VCaP (cell line): ENCODE results near the gene ZNF511.

Source experiments
- H3K27ac ChIP-seq: fragments of 450-650 bp; 2 replicates; pipeline ENCODE4 v1.5.1; 2017
- CTCF ChIP-seq: fragments of 450-650 bp; conservative IDR thresholded peaks from 2 replicates; pipeline ENCODE4 v1.5.1; 2017; ENCODE audit warnings: mild to moderate bottlenecking, moderate library complexity

Gene ZNF511

DNA sequence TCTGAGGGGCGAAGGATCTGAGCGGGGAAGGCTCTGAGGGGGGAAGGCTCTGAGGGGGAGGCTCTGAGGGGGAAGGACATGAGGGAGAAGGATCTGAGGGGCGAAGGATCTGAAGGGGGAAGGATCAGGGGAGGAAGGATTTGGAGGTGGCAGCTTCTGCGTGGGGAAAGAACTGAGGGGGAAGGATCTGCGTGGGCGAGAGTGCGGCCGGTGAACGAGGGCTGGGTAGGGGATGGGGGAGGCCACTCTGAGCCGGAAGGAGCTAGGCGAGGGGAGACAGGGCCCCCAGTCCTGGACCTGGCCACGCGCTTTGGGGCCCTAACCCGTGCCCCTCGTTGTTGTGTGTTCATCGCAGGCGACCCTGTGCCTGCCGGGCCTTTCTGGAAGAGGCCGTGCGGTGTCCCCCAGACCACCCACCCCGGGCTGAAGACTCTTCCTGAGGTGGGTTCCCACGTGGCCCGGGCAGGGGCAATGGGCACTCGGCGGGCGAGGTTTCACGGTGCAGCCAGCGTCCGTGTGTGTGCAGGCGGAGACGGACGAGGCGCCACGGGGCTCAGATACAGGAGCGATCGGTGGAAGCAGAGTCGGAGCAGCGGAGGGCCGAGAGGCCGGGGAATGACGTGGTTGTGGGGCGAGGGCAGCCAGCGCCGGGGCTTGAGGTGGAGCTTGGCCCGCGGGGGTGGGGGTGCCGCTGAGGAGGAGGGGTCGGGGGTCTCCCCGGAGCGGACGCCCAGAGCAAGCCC lies 26.0 kb downstream of the ZNF511 start:
- TF ChIP-seq CTCF: no peak
- H3K27ac ChIP-seq: no peak overlapping the region

DNA sequence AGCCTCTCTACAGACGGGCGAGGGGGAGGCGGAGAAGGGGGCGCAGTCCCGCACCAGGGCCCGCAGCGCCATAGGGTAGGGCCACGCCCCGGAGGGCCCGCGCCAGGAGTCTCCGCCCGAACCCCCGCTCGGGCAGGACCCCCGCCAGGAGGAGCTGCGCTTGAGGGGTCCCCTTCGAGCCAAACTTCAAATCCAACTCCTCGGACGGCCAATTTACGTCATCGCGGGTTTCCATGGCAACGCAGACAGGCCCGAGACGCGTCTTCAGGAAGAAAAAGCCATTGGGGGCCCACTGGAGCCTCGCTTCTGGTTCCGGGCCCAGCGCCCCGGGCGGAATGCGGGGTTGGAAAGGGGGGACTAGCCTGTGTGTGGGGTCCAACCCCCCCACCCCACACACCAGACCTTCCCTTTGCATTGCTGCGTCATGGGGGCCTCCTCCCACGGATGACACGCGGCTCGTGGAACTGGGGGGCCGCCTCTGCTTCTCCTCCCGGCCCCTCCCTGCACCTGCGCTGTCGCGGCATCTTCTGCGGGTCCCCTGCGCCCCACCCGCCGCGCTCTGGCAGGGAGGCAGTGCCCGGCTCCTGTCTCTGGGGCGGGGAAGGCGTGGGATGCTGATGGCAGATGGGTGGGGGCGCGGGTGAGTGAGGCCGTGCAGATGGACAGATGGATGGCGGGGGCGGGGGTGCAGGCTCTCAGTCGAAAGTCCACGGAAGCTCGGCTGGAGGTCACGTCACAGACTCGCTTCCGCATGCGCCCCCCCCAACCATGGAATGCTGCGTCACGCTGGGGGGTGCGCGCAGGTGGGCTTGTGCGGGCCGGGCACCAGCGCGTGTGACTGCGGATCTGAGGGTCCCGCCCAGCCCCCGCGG lies 26.8 kb downstream of the ZNF511 start:
- no peak overlapping the region for H3K27ac ChIP-seq
- TF ChIP-seq CTCF: no peak

DNA sequence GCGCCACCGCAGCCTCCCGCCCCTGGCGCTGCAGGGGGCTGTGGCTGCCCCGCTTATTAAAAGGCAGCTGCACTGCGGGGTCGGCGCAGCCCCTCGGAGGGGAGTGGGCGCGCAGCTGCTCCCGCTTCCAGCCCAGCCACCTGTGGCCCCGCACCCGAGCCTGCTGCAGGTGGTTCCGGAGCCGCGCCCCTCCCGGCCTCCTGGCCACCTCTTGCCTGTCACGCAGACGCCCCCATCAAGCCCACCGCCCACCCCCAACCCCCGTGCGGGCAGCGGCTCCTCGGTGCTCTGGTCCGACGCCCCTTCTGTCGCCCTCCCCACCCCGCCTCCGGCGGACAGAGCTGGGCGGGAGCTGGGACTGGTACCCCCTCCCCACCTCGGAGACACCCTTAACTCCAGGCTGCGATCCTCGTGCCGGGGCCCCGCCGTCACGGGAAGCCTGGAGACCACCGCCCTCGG lies 27.4 kb downstream of the ZNF511 start:
- TF ChIP-seq CTCF: no peak
- H3K27ac ChIP-seq: no peak overlapping the region

- no peak for TF ChIP-seq CTCF
- H3K27ac ChIP-seq: no peak within 1 kb of the TSS
Observed at GRCh38 chr10:133336577-133337369, 28.1 kb downstream of the ZNF511 start, which contains the start of gene CALY. Gene CALY, minus strand, starts transcription at chr10:133336896. Its CDS starts 7,907 bp downstream, at chr10:133328989.

- no peak for TF ChIP-seq CTCF
- H3K27ac ChIP-seq: no peak overlapping the region
Observed at GRCh38 chr10:133337370-133337725, 28.6 kb downstream of the ZNF511 start.

DNA sequence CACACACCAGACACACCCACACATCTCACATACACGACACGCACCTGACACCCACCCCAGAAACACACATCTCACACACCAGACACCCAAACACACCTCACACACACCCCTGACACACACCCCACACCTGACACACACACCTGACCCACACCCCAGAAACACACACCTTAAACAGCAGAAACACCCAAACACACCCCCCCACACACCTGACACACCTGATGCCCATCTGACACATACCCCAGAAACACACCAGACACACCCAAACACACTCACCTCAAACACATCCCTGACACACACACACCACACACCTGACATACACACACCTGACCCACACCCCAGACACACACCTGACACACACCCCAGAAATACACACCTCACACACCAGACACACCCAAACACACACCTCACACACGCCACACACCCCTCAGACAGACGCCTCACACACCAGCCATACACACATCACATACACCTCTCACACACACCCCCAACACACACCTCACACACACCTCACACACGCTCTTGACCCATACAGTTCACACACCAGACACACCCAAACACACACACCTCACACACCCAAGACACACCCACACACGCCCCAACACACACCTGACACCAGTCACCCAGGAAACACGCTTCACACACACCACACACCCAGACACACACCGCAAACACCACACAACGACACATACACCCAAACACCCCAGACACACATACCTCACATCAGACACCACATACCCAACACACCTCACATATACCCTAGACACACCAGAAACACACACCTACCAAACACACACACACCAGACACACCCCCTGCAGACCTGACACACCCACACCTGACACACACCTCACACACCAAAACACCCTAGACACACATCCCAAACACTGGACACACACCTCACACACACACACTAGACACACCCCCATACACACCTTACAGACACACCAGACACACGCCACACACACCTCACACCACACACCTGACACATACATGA lies 29.7 kb downstream of the ZNF511 start:
- H3K27ac ChIP-seq: no peak overlapping the region
- TF ChIP-seq CTCF: no peak
